NB4 (cell line): ENCODE measurements around the gene GSK3B.

Source experiments
- DNase-seq: peaks from one replicate; pipeline ENCODE4 v3.0.0; 2010; ENCODE audit warnings: low read depth
- H3K4me3 ChIP-seq: one replicate; pipeline ENCODE4 v1.5.1; 2011; ENCODE audit warnings: mild to moderate bottlenecking, low read depth, low read length, moderate library complexity
- CTCF ChIP-seq: IDR thresholded peaks from one replicate; pipeline ENCODE4 v1.5.1; 2012; ENCODE audit warnings: low read depth, low read length
- MAX ChIP-seq: IDR thresholded peaks from 2 replicates; pipeline ENCODE4 v1.6.1; 2011; ENCODE audit warnings: low read depth, low read length
- MYC ChIP-seq: IDR thresholded peaks from 2 replicates; pipeline ENCODE4 v1.6.1; 2011; ENCODE audit warnings: low read depth, low read length
- POLR2A ChIP-seq: IDR thresholded peaks from 2 replicates; pipeline ENCODE4 v1.6.1; 2011; ENCODE audit warnings: mild to moderate bottlenecking; ENCODE audit not compliant: insufficient read length; ENCODE audit errors: extremely low read depth

The GSK3B gene

GRCh38 chr3:119872773-119873172 is 221.5 kb downstream of the GSK3B start:
- no peak for DNase-seq
- TF ChIP-seq CTCF (no peak), POLR2A (no peak), MAX (no peak), MYC (no peak)
- no peak overlapping the region for H3K4me3 ChIP-seq

- TF ChIP-seq MAX, result no peak
- TF ChIP-seq MYC, result no peak
- TF ChIP-seq POLR2A, result no peak
- no peak for TF ChIP-seq CTCF
- DNase-seq, result no peak
- H3K4me3 ChIP-seq, result no peak overlapping the region
Measured at GRCh38 chr3:119871571-119871970, 222.7 kb downstream of the GSK3B start.

- no peak for DNase-seq
- TF ChIP-seq MAX (no peak), CTCF (no peak), MYC (no peak)
- no peak overlapping the region for H3K4me3 ChIP-seq
Measured at GRCh38 chr3:119870512-119870911, 223.7 kb downstream of the GSK3B start.

GRCh38 chr3:119864476-119864875 is 229.8 kb downstream of the GSK3B start:
- no peak for DNase-seq
- TF ChIP-seq POLR2A (no peak), MAX (no peak), CTCF (no peak), MYC (no peak)
- H3K4me3 ChIP-seq, result no peak overlapping the region

GRCh38 chr3:119862616-119863015 is 231.6 kb downstream of the GSK3B start:
- TF ChIP-seq MAX (no peak), CTCF (no peak), POLR2A (no peak), MYC (no peak)
- DNase-seq, result no peak
- no peak overlapping the region for H3K4me3 ChIP-seq

- TF ChIP-seq CTCF (no peak), MAX (no peak)
- DNase-seq, result no peak
- H3K4me3 ChIP-seq, result no peak overlapping the region
Measured at GRCh38 chr3:119861681-119862080, 232.6 kb downstream of the GSK3B start.
